HepG2 (cell line): ENCODE data around the gene MINDY1. TPM values are rescaled to one million over a fixed set of nuclear protein-coding genes. Genes with fewer than 3 reads are reported as not detected.

ENCODE experiments used
- CHD2 ChIP-seq: IDR thresholded peaks from 2 replicates; pipeline ENCODE4 v1.6.1; 2011; ENCODE audit warnings: low read depth, low read length, improper control_type of control experiment
- CREM ChIP-seq, 2 experiments: sonication (generic) in 1 of 2; formaldehyde crosslinking in 1 of 2; IDR thresholded peaks; 2 replicates each; pipeline versions ENCODE4 v1.4.0 to v1.6.1; 2016 to 2020; ENCODE audit warnings: antibody characterized with exemption in 1 of 2, mild to moderate bottlenecking in 1 of 2, missing genetic modification reagents in 1 of 2
- PHF21A ChIP-seq: sonication (generic); formaldehyde crosslinking; IDR thresholded peaks from 2 replicates; pipeline ENCODE4 v1.5.0; 2020; ENCODE audit warnings: mild to moderate bottlenecking, missing genetic modification reagents
- RARG ChIP-seq: sonication (generic); formaldehyde crosslinking; IDR thresholded peaks from 2 replicates; pipeline ENCODE4 v1.4.0; 2020; ENCODE audit warnings: low read depth, mild to moderate bottlenecking, missing genetic modification reagents
- RBAK ChIP-seq: sonication (generic); formaldehyde crosslinking; IDR thresholded peaks from 2 replicates; pipeline ENCODE4 v1.5.1; 2020; ENCODE audit warnings: mild to moderate bottlenecking, missing genetic modification reagents
- RBFOX2 ChIP-seq: fragments of 200-400 bp; formaldehyde crosslinking; IDR thresholded peaks from 2 replicates; pipeline ENCODE4 v1.6.1; 2017; ENCODE audit warnings: low read depth, mild to moderate bottlenecking, low read length
- RBM22 ChIP-seq: fragments of 200-400 bp; formaldehyde crosslinking; optimal IDR thresholded peaks from 2 replicates; pipeline ENCODE3; 2017; ENCODE audit warnings: mild to moderate bottlenecking, low read length, moderate library complexity
- SALL2 ChIP-seq: sonication (generic); formaldehyde crosslinking; IDR thresholded peaks from 2 replicates; pipeline ENCODE4 v1.8.1; 2023; ENCODE audit warnings: mild to moderate bottlenecking, missing genetic modification reagents, inconsistent platforms
- SIN3B ChIP-seq: fragments of 150-350 bp; IDR thresholded peaks from 2 replicates; pipeline ENCODE4 v1.6.1; 2014; ENCODE audit warnings: low read length
- SP2 ChIP-seq: sonication (generic); formaldehyde crosslinking; IDR thresholded peaks from 2 replicates; pipeline ENCODE4 v1.5.1; 2020; ENCODE audit warnings: mild to moderate bottlenecking, missing genetic modification reagents
- STAG1 ChIP-seq: sonication (generic); formaldehyde crosslinking; IDR thresholded peaks from 2 replicates; pipeline ENCODE4 v1.4.0; 2020; ENCODE audit warnings: missing genetic modification reagents
- TAF1 ChIP-seq: sonication (generic); formaldehyde crosslinking; IDR thresholded peaks from 2 replicates; pipeline ENCODE4 v1.4.0; 2020; ENCODE audit warnings: missing genetic modification reagents
- YEATS4 ChIP-seq: sonication (generic); formaldehyde crosslinking; IDR thresholded peaks from 2 replicates; pipeline ENCODE4 v1.4.0; 2020; ENCODE audit warnings: missing genetic modification reagents, borderline replicate concordance
- ZFY ChIP-seq: sonication (generic); formaldehyde crosslinking; IDR thresholded peaks from 2 replicates; pipeline ENCODE4 v1.4.0; 2020; ENCODE audit warnings: missing genetic modification reagents
- ZNF136 ChIP-seq: sonication (generic); formaldehyde crosslinking; IDR thresholded peaks from 2 replicates; pipeline ENCODE4 v1.8.1; 2022; ENCODE audit warnings: low read depth, mild to moderate bottlenecking, moderate library complexity, missing genetic modification reagents
- ZNF234 ChIP-seq: sonication (generic); formaldehyde crosslinking; conservative IDR thresholded peaks from 2 replicates; pipeline ENCODE4 v1.5.1; 2020; ENCODE audit warnings: mild to moderate bottlenecking, missing genetic modification reagents
- ZNF256 ChIP-seq: sonication (generic); formaldehyde crosslinking; conservative IDR thresholded peaks from 2 replicates; pipeline ENCODE4 v1.4.0; 2020; ENCODE audit warnings: missing genetic modification reagents
- ZNF543 ChIP-seq: sonication (generic); formaldehyde crosslinking; IDR thresholded peaks from 2 replicates; pipeline ENCODE4 v1.4.0; 2020; ENCODE audit warnings: mild to moderate bottlenecking, missing genetic modification reagents
- ZNF619 ChIP-seq: sonication (generic); formaldehyde crosslinking; IDR thresholded peaks from 2 replicates; pipeline ENCODE4 v1.4.0; 2020; ENCODE audit warnings: mild to moderate bottlenecking, missing genetic modification reagents
- ZSCAN20 ChIP-seq: sonication (generic); formaldehyde crosslinking; IDR thresholded peaks from 2 replicates; pipeline ENCODE4 v1.4.0; 2020; ENCODE audit warnings: missing genetic modification reagents, mild to moderate bottlenecking, borderline replicate concordance
- polyA plus RNA-seq, 8 experiments: library from polyadenylated mRNA; depleted of rRNA in 3 of 8; stranded (reverse) in 7 of 8; unstranded in 1 of 8; fragments of >200 nt; fragmentation: Illumina TruSeq in 4 of 8; extraction: Trizol in 4 of 8; gene quantifications; 2 replicates each; pipeline versions ENCODE4 v1.2.1 to v1.2.3, GENCODE V29; 2011 to 2016; ENCODE audit warnings: low read depth in 4 of 8, missing spikeins in 1 of 8, mixed read lengths in 1 of 8; ENCODE audit not compliant: insufficient read depth in 1 of 8
- total RNA-seq, 5 experiments: library from RNA; depleted of rRNA; stranded (reverse); fragments of >200 nt; fragmentation: Illumina TruSeq; extraction: Trizol; gene quantifications; 2 replicates each; pipeline ENCODE4 v1.2.3, GENCODE V29; 2016; ENCODE audit warnings: low read depth in 1 of 5
- TF ChIP-seq, protein P1 (sequence below): sonication (generic); formaldehyde crosslinking; IDR thresholded peaks from 2 replicates; pipeline ENCODE4 v1.5.1; 2020; ENCODE audit warnings: missing genetic modification reagents, mild to moderate bottlenecking, borderline replicate concordance
- TF ChIP-seq, protein P2 (sequence below): sonication (generic); formaldehyde crosslinking; IDR thresholded peaks from 2 replicates; pipeline ENCODE4 v1.4.0; 2020; ENCODE audit warnings: missing genetic modification reagents

Gene MINDY1
- total and polyA plus RNA-seq, 2 of the 13 experiments (the other 11 are each of a cell fraction or from before 2014, with no cell fraction given), result 11.1 to 15.0 TPM

DNA sequence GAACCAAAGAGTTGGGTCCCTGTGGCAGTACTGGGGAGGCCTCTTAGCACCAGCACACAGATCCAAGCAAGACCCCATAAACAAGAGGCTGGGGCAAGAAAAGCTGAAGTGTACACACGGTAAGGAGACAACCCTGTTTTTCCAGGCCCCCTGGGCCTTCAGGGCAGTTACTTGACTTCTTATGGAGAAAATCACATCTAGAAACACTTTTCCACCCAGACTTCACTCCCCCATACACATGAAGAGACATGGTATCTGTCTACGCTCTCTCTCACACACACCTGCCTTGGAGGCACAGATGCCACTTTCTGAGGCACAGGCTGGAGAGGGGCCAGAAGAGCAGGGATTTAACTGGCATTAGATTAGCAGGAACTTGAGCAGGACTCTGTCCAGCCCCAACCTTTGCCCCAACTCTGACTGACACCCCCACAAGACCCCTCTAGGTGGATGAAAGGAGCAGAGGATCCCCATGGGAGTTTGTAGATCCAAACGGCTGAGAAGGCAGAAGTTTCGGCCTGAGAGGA is 34.2 kb downstream of the MINDY1 start (continued):
- TF ChIP-seq, protein P1, sequence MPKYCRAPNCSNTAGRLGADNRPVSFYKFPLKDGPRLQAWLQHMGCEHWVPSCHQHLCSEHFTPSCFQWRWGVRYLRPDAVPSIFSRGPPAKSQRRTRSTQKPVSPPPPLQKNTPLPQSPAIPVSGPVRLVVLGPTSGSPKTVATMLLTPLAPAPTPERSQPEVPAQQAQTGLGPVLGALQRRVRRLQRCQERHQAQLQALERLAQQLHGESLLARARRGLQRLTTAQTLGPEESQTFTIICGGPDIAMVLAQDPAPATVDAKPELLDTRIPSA (CRISPR knock-in tag), result 0 out of 2 replicates have a peak, but pooled peaks have one; percentile 26
- no peak for TF ChIP-seq ZNF256 (CRISPR knock-in tag)
- 0 out of 2 replicates have a peak, but pooled peaks have one; percentile 70 for TF ChIP-seq ZNF234 (CRISPR knock-in tag)
- TF ChIP-seq SALL2 (CRISPR knock-in tag), result 0 out of 2 replicates have a peak, but pooled peaks have one; percentile 2
- TF ChIP-seq, protein P2, sequence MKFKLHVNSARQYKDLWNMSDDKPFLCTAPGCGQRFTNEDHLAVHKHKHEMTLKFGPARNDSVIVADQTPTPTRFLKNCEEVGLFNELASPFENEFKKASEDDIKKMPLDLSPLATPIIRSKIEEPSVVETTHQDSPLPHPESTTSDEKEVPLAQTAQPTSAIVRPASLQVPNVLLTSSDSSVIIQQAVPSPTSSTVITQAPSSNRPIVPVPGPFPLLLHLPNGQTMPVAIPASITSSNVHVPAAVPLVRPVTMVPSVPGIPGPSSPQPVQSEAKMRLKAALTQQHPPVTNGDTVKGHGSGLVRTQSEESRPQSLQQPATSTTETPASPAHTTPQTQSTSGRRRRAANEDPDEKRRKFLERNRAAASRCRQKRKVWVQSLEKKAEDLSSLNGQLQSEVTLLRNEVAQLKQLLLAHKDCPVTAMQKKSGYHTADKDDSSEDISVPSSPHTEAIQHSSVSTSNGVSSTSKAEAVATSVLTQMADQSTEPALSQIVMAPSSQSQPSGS (CRISPR knock-in tag), result 0 out of 2 replicates have a peak, but pooled peaks have one; percentile 6
- peak; percentile 2; the same call in 1 of the 2 replicates for TF ChIP-seq RBFOX2
- no peak for TF ChIP-seq ZNF619
- TF ChIP-seq SP2 (CRISPR knock-in tag), result 0 out of 2 replicates have a peak, but pooled peaks have one; percentile 36
- TF ChIP-seq STAG1 (CRISPR knock-in tag), result no peak
- no peak for TF ChIP-seq YEATS4
- peak; percentile 6; the same call in 1 of the 2 replicates for TF ChIP-seq ZNF543 (CRISPR knock-in tag)
- no peak for TF ChIP-seq TAF1 (CRISPR knock-in tag)
- no peak for TF ChIP-seq SIN3B
- TF ChIP-seq ZFY (CRISPR knock-in tag), result peak; percentile 6; the same call in 1 of the 2 replicates
- TF ChIP-seq RBM22, result no peak
- TF ChIP-seq CHD2, result no peak
- TF ChIP-seq RBAK (CRISPR knock-in tag), result no peak
- no peak for TF ChIP-seq ZNF136
- no peak for TF ChIP-seq RARG (CRISPR knock-in tag)
- no peak for TF ChIP-seq CREM (IDR thresholded peaks at IDR 0.05)
- TF ChIP-seq CREM (CRISPR knock-in tag; IDR thresholded peaks at IDR 0.05), result no peak
- TF ChIP-seq PHF21A (CRISPR knock-in tag), result no peak
- no peak for TF ChIP-seq ZSCAN20 (CRISPR knock-in tag)
